SK-N-SH treated with all-trans-retinoic acid at 6 μM for 48 hours (cell line): ENCODE measurements around the gene AMIGO1.

Experiments
- ATAC-seq: fragments of 200-7000 bp; cut with Tn5 transposase; 3 replicates; pipeline ENCODE4 v1.9.1; 2020; ENCODE audit warnings: mild to moderate bottlenecking, moderate library complexity
- ARNTL ChIP-seq: fragments of 450-650 bp; formaldehyde crosslinking; IDR thresholded peaks from 2 replicates; pipeline ENCODE4 v1.5.0; 2020; ENCODE audit warnings: low read depth, mild to moderate bottlenecking, moderate library complexity, borderline replicate concordance
- CSDC2 ChIP-seq: fragments of 250-450 bp; sonication (Bioruptor Pico); IDR thresholded peaks from 2 replicates; pipeline ENCODE4 v1.5.0; 2020; ENCODE audit warnings: mild to moderate bottlenecking, moderate library complexity
- ESRRG ChIP-seq: fragments of 250-450 bp; sonication (Bioruptor Pico); IDR thresholded peaks from 2 replicates; pipeline ENCODE4 v1.6.1; 2021; ENCODE audit warnings: mild to moderate bottlenecking
- GLIS3 ChIP-seq: fragments of 250-450 bp; sonication (Bioruptor Pico); IDR thresholded peaks from 2 replicates; pipeline ENCODE4 v1.5.0; 2020; ENCODE audit warnings: mild to moderate bottlenecking, moderate library complexity
- ISL1 ChIP-seq: fragments of 250-450 bp; sonication (Bioruptor Pico); IDR thresholded peaks from 2 replicates; pipeline ENCODE4 v2.1.2; 2022; ENCODE audit warnings: mild to moderate bottlenecking, moderate library complexity
- OSR1 ChIP-seq: fragments of 250-450 bp; sonication (Bioruptor Pico); IDR thresholded peaks from 2 replicates; pipeline ENCODE4 v1.8.0; 2022; ENCODE audit warnings: moderate library complexity, mild to moderate bottlenecking, inconsistent platforms
- PPARA ChIP-seq: fragments of 250-450 bp; sonication (Bioruptor Pico); IDR thresholded peaks from 2 replicates; pipeline ENCODE4 v1.5.0; 2020; ENCODE audit warnings: mild to moderate bottlenecking, borderline replicate concordance
- RARB ChIP-seq: fragments of 250-450 bp; sonication (Bioruptor Pico); IDR thresholded peaks from 2 replicates; pipeline ENCODE4 v1.8.0; 2021; ENCODE audit warnings: mild to moderate bottlenecking, moderate library complexity
- SNAI2 ChIP-seq: fragments of 250-450 bp; sonication (Bioruptor Pico); IDR thresholded peaks from 2 replicates; pipeline ENCODE4 v1.5.0; 2020; ENCODE audit warnings: mild to moderate bottlenecking, moderate library complexity
- TCF4 ChIP-seq: fragments of 250-450 bp; sonication (Bioruptor Pico); IDR thresholded peaks from 2 replicates; pipeline ENCODE4 v1.8.0; 2021; ENCODE audit warnings: mild to moderate bottlenecking, moderate library complexity, borderline replicate concordance
- ZC3H10 ChIP-seq: fragments of 250-450 bp; sonication (Bioruptor Pico); IDR thresholded peaks from 2 replicates; pipeline ENCODE4 v1.5.1; 2021; ENCODE audit warnings: mild to moderate bottlenecking, moderate library complexity
- ZFP3 ChIP-seq: fragments of 250-450 bp; sonication (Bioruptor Pico); IDR thresholded peaks from 2 replicates; pipeline ENCODE4 v1.5.0; 2020; ENCODE audit warnings: mild to moderate bottlenecking, moderate library complexity
- ZFP30 ChIP-seq: fragments of 450-650 bp; formaldehyde crosslinking; IDR thresholded peaks from 2 replicates; pipeline ENCODE4 v1.5.0; 2022; ENCODE audit warnings: mild to moderate bottlenecking, moderate library complexity
- ZNF565 ChIP-seq: fragments of 450-650 bp; formaldehyde crosslinking; conservative IDR thresholded peaks from 2 replicates; pipeline ENCODE4 v1.5.0; 2020; ENCODE audit warnings: low read depth, mild to moderate bottlenecking, moderate library complexity
- ZNF70 ChIP-seq: fragments of 450-650 bp; formaldehyde crosslinking; IDR thresholded peaks from 2 replicates; pipeline ENCODE4 v1.5.0; 2020; ENCODE audit warnings: mild to moderate bottlenecking, moderate library complexity
- ZNF8 ChIP-seq: fragments of 450-650 bp; formaldehyde crosslinking; IDR thresholded peaks from 2 replicates; pipeline ENCODE4 v1.5.0; 2020; ENCODE audit warnings: mild to moderate bottlenecking, moderate library complexity
- TF ChIP-seq, protein P1 (sequence below): fragments of 250-450 bp; sonication (Bioruptor Pico); IDR thresholded peaks from 2 replicates; pipeline ENCODE4 v1.5.0; 2020; ENCODE audit warnings: mild to moderate bottlenecking, moderate library complexity
- TF ChIP-seq, protein P2 (sequence below): fragments of 250-450 bp; sonication (Bioruptor Pico); IDR thresholded peaks from 2 replicates; pipeline ENCODE4 v1.5.1; 2020; ENCODE audit warnings: low read depth, mild to moderate bottlenecking, moderate library complexity
- TF ChIP-seq, protein P3 (sequence below): fragments of 250-450 bp; sonication (Bioruptor Pico); IDR thresholded peaks from 2 replicates; pipeline ENCODE4 v1.8.0; 2021; ENCODE audit warnings: low read depth, mild to moderate bottlenecking, moderate library complexity, borderline replicate concordance
- TF ChIP-seq, protein P4 (sequence below): fragments of 250-450 bp; sonication (Bioruptor Pico); IDR thresholded peaks from 2 replicates; pipeline ENCODE4 v1.5.1; 2021; ENCODE audit warnings: mild to moderate bottlenecking, moderate library complexity

AMIGO1 gene

DNA sequence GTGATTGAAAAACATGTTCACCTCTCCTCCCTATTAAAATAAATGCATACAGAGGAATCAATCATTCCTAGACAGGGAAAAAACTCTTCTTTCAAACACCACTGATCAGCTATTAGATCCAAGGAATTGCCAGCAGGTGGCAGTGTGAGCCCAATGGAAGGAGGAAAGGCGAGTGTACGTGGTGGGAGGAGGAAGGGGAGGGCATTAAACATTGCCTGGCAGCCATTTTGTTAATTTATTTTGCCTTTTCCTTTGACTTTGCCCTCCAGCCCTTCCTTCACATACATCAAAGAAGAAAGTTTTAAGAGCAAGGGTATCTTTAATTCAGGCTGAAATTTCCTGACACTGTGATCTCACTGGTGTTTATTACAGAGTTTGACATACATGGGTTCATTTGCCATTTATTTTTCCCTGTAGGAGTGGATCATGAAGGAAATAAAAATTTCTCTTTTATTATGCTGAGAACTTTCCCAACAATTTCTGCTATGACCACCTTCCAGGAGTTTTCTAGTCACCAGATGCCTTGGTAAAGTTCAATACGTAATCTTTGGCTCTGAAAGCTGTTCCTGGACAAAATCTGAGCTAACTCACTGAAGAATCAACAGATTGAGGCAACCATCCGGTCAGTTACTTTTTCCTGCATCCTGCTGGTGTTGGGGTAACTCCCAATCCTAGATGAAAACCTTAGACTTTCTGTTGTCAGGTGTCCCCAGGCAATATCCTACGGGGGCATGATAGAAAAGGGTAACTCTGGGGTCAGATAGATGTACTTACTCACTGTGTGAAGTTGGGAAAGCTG lies 37.0 kb upstream of the AMIGO1 start:
- ATAC-seq: peak; percentile 73
- TF ChIP-seq PPARA (CRISPR knock-in tag) (no peak), OSR1 (CRISPR knock-in tag) (no peak), CSDC2 (CRISPR knock-in tag) (0 out of 2 replicates have a peak, but pooled peaks have one; percentile 19)

DNA sequence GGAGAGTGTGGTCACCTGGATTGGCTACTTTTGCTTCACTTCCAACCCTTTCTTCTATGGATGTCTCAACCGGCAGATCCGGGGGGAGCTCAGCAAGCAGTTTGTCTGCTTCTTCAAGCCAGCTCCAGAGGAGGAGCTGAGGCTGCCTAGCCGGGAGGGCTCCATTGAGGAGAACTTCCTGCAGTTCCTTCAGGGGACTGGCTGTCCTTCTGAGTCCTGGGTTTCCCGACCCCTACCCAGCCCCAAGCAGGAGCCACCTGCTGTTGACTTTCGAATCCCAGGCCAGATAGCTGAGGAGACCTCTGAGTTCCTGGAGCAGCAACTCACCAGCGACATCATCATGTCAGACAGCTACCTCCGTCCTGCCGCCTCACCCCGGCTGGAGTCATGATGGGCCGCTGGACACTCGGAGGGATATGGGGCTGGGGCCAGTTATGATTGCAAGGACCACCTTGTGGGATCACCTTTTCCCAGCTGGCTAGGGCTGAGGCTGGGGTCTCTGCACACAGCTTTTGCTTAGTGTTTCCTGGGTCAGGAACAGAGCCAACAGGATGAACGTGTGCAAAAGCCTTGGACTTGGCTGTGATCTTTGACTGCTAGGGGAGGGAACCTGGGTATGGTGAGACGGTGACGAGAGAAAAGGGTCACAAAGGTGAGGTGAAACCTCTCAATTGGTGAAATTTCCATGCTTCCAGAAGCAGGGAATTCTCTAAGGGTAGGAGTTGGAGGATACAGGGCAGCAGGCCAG lies 34.6 kb upstream of the AMIGO1 start:
- ATAC-seq: no peak
- TF ChIP-seq, protein P1, sequence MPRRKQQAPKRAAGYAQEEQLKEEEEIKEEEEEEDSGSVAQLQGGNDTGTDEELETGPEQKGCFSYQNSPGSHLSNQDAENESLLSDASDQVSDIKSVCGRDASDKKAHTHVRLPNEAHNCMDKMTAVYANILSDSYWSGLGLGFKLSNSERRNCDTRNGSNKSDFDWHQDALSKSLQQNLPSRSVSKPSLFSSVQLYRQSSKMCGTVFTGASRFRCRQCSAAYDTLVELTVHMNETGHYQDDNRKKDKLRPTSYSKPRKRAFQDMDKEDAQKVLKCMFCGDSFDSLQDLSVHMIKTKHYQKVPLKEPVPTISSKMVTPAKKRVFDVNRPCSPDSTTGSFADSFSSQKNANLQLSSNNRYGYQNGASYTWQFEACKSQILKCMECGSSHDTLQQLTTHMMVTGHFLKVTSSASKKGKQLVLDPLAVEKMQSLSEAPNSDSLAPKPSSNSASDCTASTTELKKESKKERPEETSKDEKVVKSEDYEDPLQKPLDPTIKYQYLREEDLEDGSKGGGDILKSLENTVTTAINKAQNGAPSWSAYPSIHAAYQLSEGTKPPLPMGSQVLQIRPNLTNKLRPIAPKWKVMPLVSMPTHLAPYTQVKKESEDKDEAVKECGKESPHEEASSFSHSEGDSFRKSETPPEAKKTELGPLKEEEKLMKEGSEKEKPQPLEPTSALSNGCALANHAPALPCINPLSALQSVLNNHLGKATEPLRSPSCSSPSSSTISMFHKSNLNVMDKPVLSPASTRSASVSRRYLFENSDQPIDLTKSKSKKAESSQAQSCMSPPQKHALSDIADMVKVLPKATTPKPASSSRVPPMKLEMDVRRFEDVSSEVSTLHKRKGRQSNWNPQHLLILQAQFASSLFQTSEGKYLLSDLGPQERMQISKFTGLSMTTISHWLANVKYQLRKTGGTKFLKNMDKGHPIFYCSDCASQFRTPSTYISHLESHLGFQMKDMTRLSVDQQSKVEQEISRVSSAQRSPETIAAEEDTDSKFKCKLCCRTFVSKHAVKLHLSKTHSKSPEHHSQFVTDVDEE (CRISPR knock-in tag): no peak
- TF ChIP-seq, protein P2, sequence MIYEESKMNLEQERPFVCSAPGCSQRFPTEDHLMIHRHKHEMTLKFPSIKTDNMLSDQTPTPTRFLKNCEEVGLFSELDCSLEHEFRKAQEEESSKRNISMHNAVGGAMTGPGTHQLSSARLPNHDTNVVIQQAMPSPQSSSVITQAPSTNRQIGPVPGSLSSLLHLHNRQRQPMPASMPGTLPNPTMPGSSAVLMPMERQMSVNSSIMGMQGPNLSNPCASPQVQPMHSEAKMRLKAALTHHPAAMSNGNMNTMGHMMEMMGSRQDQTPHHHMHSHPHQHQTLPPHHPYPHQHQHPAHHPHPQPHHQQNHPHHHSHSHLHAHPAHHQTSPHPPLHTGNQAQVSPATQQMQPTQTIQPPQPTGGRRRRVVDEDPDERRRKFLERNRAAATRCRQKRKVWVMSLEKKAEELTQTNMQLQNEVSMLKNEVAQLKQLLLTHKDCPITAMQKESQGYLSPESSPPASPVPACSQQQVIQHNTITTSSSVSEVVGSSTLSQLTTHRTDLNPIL: no peak
- TF ChIP-seq SNAI2 (CRISPR knock-in tag) (no peak), ZNF8 (CRISPR knock-in tag) (no peak), PPARA (CRISPR knock-in tag) (no peak), OSR1 (CRISPR knock-in tag) (no peak), ZFP3 (CRISPR knock-in tag) (no peak), ISL1 (no peak), RARB (CRISPR knock-in tag) (no peak), ESRRG (CRISPR knock-in tag) (no peak), ARNTL (CRISPR knock-in tag) (no peak), ZNF565 (no peak), ZC3H10 (CRISPR knock-in tag) (no peak), ZFP30 (CRISPR knock-in tag) (no peak), GLIS3 (CRISPR knock-in tag) (no peak)

DNA sequence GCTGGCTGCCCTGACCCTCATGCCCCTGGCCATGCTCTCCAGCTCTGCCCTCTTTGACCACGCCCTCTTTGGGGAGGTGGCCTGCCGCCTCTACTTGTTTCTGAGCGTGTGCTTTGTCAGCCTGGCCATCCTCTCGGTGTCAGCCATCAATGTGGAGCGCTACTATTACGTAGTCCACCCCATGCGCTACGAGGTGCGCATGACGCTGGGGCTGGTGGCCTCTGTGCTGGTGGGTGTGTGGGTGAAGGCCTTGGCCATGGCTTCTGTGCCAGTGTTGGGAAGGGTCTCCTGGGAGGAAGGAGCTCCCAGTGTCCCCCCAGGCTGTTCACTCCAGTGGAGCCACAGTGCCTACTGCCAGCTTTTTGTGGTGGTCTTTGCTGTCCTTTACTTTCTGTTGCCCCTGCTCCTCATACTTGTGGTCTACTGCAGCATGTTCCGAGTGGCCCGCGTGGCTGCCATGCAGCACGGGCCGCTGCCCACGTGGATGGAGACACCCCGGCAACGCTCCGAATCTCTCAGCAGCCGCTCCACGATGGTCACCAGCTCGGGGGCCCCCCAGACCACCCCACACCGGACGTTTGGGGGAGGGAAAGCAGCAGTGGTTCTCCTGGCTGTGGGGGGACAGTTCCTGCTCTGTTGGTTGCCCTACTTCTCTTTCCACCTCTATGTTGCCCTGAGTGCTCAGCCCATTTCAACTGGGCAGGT lies 33.9 kb upstream of the AMIGO1 start:
- TF ChIP-seq SNAI2 (CRISPR knock-in tag) (no peak), ZNF70 (CRISPR knock-in tag) (no peak), ISL1 (no peak), ZNF565 (no peak), CSDC2 (CRISPR knock-in tag) (no peak), TCF4 (no peak)
- TF ChIP-seq, protein P1 (CRISPR knock-in tag): no peak
- TF ChIP-seq, protein P3, sequence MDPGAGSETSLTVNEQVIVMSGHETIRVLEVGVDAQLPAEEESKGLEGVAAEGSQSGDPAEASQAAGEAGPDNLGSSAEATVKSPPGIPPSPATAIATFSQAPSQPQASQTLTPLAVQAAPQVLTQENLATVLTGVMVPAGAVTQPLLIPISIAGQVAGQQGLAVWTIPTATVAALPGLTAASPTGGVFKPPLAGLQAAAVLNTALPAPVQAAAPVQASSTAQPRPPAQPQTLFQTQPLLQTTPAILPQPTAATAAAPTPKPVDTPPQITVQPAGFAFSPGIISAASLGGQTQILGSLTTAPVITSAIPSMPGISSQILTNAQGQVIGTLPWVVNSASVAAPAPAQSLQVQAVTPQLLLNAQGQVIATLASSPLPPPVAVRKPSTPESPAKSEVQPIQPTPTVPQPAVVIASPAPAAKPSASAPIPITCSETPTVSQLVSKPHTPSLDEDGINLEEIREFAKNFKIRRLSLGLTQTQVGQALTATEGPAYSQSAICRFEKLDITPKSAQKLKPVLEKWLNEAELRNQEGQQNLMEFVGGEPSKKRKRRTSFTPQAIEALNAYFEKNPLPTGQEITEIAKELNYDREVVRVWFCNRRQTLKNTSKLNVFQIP (CRISPR knock-in tag): no peak
- TF ChIP-seq, protein P4, sequence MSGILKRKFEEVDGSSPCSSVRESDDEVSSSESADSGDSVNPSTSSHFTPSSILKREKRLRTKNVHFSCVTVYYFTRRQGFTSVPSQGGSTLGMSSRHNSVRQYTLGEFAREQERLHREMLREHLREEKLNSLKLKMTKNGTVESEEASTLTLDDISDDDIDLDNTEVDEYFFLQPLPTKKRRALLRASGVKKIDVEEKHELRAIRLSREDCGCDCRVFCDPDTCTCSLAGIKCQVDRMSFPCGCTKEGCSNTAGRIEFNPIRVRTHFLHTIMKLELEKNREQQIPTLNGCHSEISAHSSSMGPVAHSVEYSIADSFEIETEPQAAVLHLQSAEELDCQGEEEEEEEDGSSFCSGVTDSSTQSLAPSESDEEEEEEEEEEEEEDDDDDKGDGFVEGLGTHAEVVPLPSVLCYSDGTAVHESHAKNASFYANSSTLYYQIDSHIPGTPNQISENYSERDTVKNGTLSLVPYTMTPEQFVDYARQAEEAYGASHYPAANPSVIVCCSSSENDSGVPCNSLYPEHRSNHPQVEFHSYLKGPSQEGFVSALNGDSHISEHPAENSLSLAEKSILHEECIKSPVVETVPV (CRISPR knock-in tag): no peak
- ATAC-seq: no peak
